ENCODE measurements around the gene TSSK1B.

DNA sequence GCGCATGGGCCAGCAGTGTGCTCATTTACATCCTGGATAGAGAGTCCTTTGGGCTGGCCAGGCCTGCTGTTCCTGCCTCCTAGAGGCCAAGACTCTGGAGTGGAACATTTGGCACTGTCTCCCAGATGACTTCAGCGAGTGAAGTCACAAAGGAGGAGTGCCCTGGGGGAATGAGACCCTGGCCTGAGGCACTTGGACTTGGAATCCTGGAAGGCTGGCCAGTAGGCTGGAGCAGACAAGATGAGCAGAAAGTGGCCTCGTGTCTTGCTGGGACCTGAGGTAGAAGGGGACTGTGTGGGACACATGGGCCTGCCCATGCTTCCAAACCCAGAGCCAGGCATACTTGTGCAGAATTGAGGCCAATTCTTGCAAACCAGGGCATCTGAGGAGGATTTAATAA is at the start of gene TSSK1B:
- TF ChIP-seq MYC (IDR thresholded peaks at IDR 0.05; ENCODE audit: low read depth, low read length) (no peak), CTCF (IDR thresholded peaks at IDR 0.05; ENCODE audit: low read depth, low read length) (no peak)

Data from NB4 (cell line).